SK-N-MC (cell line): ENCODE data around the gene HDHD2.

Experiments
- EZH2 ChIP-seq: fragments of 200-600 bp; sonication (generic); IDR thresholded peaks from one replicate; pipeline ENCODE4 v1.6.1; 2017; ENCODE audit warnings: antibody characterized with exemption
- FOXP2 ChIP-seq: optimal IDR thresholded peaks from 2 replicates; pipeline ENCODE3; 2011; ENCODE audit warnings: mild to moderate bottlenecking, moderate library complexity; ENCODE audit not compliant: insufficient read depth; ENCODE audit errors: extremely low read length, control extremely low read depth
- POLR2AphosphoS5 ChIP-seq: IDR thresholded peaks from 2 replicates; pipeline ENCODE4 v1.6.1; 2012; ENCODE audit warnings: mild to moderate bottlenecking, low read depth, low read length, borderline replicate concordance

GRCh38 chr18:47087676-47088075, 62.6 kb downstream of the HDHD2 start:
- TF ChIP-seq EZH2: no peak
- TF ChIP-seq POLR2AphosphoS5: no peak
- TF ChIP-seq FOXP2: no peak
